T-helper 9 cell (primary cell): ENCODE data around the gene NDUFAF2.

Experiments used
- DNase-seq: peaks from one replicate; pipeline ENCODE4 v3.0.0-alpha.2; 2020

Gene NDUFAF2

DNA sequence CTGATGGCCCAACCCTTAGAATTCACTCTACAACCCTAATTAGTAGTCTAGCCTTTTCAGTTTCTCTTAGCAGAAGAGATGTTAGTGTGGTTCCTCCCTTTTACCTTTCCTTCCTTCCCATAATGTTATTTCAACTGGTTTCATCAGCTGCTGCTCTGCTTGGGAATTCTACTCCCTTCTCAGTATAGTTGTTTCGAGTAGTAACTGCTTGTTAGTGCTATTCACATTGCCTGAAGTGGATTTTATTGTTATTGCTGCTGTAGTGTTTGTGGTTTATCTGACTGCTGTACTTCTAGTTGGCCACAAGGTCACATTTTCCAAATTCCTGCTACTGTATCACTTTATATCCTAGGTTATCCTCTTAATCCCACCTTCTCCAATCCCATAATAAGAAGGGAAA is 187.6 kb downstream of the NDUFAF2 start:
- no peak for DNase-seq

GRCh38 chr5:61137835-61138234 is 192.8 kb downstream of the NDUFAF2 start:
- no peak for DNase-seq

GRCh38 chr5:61139094-61139873 is 194.3 kb downstream of the NDUFAF2 start:
- DNase-seq: no peak

DNA sequence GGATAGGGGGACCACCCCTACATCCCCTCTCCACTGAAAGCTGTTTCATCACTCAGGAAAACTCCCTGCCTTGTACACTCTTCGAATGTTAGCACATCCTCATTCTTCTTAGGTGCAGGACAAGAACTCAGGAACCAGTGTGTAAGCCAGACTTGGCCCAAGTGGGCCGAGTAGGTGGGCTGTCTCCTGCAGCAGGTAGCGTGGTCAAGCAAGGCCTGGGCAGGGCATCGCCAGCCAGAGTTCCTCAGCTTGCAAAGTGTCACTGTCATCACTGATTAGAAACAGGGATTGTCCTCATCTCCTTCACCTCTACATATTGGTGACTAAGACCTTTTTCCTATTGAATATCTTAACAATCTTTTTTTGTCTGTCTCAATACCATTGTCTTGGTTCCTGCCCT is 194.9 kb downstream of the NDUFAF2 start:
- no peak for DNase-seq

- no peak for DNase-seq
Measured at GRCh38 chr5:61141801-61142200, 196.8 kb downstream of the NDUFAF2 start.

DNA sequence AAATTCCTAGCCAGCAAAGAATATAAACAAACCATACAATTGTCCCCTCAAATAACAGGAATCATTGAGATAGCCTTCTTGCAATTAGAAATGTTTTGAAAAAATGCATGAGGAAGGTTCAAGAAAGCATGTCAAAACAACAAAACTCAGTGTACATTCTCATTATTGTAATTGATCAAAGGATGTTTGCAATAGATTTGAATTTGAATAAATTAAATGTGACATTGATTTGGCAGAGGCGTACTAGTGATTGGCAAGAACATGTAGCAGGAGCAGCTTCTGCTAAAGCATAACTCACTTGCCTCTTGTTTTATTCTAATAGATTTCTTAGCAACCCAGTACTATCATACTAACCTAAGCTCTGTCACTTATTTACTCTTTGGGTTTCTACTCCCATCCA is 197.4 kb downstream of the NDUFAF2 start:
- no peak for DNase-seq

DNA sequence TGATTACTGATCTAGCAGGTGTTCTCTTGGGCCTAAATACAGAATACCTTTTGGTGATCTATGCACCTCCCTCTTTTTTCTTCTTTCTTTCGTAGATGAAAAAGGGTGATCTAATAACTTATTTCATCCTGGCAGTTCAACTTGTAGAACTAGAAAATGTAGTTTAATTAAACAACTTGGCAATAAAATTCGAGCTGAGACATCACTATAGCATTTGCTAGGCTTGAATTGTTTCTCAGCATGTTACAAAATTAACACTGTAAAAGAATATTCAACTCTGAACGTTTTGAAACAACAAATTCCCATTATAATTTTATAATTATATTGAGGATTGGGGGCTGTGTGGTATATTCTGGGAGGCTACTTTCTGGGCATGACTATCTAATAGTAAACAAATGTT is 197.8 kb downstream of the NDUFAF2 start:
- DNase-seq: no peak

- DNase-seq: no peak
Measured at GRCh38 chr5:61148515-61148914, 203.5 kb downstream of the NDUFAF2 start.

DNA sequence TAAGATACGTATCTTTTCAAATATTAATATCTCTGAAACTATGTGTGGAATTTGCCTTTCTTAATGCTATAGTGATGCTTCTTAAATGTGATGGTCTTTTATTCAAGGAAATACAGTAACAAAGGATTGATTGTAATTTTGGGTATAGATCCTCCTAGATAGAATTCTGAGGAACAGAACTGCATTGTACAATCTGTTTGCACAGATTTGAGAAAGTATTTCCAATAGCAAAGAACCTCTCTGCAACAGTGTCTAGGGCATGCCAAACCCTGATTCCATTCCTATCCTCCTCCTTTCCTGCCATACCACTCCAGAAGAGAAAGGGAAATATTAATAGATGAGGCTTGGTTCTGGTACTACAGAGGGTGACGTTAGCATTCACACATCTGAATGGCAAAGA is 206.9 kb downstream of the NDUFAF2 start:
- DNase-seq: no peak

GRCh38 chr5:61159070-61159469 is 214.1 kb downstream of the NDUFAF2 start:
- no peak for DNase-seq

DNA sequence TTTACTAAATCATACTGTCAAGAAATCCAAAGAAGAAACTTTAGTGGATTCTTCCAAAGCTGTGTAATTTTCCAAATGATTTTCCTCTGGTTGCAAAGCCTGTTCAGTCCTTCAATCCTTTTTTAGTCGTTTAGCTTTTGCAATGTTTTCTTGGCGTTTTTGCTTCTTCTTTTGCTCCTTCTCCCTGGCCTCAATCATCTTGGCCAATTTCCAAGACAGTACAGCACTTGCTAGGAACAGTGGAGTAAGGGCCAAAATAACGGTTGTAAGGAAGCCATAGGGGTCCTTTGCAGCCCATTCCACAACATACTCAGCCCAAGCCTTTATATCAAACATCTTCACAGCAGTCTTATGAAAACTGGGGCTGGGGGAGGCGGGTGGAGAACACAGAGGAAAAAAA is 214.8 kb downstream of the NDUFAF2 start:
- DNase-seq: no peak

DNA sequence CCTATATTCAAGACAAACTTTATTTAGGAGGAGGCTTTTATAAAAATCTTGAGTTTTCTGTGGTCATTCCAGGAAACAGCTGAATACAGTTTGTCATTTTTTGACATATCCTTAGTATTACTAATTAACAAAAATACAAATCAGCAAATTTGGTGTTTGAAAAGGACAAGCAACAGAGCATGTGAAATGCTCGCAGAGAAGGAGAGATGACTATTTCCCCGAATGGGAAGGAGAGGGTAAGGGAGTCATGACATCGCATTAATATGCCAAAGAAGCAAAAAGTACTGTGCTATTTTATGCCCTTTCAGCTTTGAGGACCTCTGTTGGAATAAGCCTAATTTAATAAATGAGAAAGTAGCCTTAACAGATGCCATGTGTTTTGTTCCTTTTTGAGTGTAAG is 215.5 kb downstream of the NDUFAF2 start:
- DNase-seq: no peak

- peak; percentile 62 for DNase-seq
Measured at GRCh38 chr5:61162010-61162831, 217.2 kb downstream of the NDUFAF2 start, which contains the start of gene SMIM15. Gene SMIM15 (minus strand): TSS chr5:61162468. CDS start chr5:61160171, 2,297 bp downstream.

DNA sequence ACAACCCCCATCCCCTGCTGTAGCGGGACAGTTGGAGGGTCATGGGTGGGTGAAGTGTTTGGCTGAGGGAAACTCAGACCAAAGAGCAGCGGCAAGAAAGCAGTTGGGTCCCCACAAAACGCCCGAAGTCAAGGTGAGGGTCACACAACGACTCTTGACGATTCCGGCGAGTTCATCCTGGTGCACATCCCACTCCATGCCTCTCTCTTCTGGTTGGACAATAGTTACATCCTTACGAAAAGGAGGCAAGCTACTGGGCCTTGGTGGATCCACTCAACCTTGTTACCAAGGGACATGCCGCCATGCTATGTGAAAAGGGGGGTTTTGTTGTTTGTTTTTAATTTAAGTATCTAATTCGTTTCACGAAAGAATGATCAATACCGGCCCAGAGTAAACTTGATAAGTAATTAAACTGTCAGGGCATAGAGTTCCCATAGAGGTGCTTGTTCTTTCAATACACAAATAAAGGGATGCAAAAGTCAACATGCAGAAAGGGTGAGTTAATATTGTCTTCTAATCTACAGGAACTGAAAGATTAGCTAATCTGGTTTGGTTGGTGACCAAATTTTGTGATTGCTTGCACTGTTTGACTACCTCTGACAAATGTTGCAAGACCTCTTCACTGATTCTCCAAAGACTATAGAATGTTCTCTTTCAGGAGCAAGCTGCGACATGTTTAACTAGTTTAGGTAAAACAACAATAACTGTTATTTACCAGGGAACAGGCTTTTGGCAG is 218.0 kb downstream of the NDUFAF2 start:
- DNase-seq: peak; percentile 0

DNA sequence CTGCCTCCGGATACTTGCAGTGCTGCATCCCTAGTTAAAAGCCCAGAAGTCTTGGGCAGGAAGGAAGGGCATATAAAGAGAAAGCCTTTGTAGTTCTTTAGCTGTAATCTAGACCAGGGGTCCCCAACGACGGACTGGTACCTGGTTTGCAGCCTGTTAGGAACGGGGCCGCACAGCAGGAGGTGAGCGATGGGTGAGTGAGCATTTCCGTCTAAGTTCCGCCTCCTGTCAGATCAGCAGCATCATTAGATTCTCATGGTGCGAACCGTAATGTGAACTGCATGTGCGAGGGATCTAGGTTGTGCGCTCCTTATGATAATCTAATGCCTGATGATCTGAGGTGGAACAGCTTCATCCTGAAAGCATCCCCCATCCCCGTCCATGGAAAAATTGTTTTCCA is 218.9 kb downstream of the NDUFAF2 start:
- DNase-seq: no peak

DNA sequence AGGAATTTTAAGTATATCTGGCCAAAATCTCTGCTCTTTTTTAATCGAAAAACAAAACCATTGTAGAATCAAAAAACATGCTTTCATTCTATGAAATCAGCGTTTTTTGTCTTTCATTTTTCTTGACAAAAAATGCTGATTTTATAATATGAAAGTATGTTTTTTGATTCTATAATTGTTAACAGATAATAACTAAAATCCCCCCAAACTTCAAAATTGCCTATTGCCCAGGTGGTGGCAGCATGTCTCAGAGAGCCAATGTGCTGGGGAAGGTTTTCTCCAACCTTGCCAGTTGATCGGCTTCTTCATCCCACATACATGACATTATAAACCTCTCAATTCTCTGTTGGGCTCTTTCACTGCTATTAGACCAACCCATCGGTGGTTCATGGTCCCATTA is 222.4 kb downstream of the NDUFAF2 start:
- no peak for DNase-seq

DNA sequence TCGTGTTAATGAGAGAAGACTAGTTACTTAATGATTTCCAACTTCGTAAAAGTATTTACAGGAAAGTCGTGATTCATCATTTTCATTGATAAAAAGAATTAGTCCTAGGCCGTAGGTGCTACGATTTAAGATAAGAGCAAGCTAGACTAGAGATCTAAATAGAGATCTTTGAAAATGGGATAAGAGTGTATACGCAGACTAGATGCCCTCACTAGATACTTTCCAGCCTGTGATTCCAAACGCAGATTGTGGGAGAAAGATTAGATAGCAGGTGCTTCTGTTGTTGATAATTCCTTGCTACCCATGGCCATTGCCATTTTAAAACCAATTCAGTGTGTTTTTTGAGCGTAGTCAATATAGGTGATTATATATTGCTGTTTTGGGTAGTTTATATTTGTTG is 223.9 kb downstream of the NDUFAF2 start:
- no peak for DNase-seq

GRCh38 chr5:61171479-61171878 is 226.5 kb downstream of the NDUFAF2 start:
- DNase-seq: no peak

DNA sequence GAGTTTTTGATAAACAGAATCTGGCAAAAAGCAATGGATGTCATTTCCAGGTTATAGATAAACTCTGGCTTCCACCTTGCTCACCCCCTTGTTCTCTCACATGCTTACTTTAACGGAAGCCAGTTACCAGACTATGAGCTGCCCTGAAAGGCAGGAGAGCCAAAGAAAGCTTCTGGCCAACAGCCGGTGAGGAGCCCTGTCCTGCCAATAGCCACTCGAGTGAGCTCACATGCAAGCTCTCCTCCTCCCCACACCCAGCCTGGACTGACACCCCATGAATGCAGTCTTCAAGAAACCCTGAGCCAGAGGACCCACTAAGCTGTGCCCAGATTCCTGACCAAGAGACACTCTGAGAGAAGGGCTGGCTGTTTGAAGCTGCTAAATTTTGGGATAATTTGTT is 231.6 kb downstream of the NDUFAF2 start:
- no peak for DNase-seq

GRCh38 chr5:61177070-61177469 is 232.1 kb downstream of the NDUFAF2 start:
- DNase-seq: no peak

DNA sequence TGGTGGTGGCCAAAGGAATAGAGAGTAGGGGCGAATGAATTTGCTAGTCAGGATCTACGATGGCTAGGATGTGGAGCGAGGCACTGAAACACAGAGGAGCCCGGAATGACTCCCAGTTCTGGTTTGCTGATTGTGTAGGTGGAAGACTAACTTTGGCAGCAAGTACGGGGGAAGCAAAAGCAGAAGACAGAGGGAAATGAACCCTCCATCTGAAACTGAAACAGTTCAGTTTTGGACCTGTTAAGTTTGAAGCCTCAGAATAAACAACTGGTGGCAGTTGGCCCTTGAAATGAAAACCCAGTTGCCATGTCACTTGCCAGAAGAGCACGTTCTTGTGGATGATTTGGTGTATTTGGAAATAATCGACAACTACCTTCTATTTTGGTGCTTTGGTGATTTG is 232.7 kb downstream of the NDUFAF2 start:
- DNase-seq: no peak

GRCh38 chr5:61178702-61179101 is 233.7 kb downstream of the NDUFAF2 start:
- DNase-seq: no peak

DNA sequence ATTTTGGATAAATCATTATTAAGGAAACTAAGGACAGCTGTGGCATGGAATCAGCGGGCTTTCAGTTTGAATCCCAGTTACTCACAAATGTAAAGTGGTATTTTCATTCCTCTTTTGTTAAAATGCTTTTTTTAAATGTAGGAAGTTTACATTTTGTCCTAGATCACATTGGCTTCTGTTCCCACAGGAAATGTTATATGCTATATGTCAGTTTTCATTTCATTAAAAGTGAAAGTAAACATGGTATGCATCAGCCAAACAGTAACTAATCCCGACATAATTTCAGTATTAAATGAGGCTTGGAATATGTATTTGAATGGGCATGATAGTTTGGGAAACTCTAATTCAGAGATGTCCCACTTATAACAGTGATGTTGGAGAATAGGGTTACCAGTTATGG is 235.9 kb downstream of the NDUFAF2 start:
- no peak for DNase-seq
